22Rv1 (cell line): ENCODE measurements around the gene SLC25A13.

Experiments
- CTCF ChIP-seq: fragments of 450-650 bp; IDR thresholded peaks from 2 replicates; pipeline ENCODE4 v1.5.1; 2017; ENCODE audit warnings: mild to moderate bottlenecking
- ZFX ChIP-seq: fragments of 450-650 bp; IDR thresholded peaks from 2 replicates; pipeline ENCODE4 v1.6.1; 2017; ENCODE audit warnings: antibody characterized with exemption, borderline replicate concordance

DNA sequence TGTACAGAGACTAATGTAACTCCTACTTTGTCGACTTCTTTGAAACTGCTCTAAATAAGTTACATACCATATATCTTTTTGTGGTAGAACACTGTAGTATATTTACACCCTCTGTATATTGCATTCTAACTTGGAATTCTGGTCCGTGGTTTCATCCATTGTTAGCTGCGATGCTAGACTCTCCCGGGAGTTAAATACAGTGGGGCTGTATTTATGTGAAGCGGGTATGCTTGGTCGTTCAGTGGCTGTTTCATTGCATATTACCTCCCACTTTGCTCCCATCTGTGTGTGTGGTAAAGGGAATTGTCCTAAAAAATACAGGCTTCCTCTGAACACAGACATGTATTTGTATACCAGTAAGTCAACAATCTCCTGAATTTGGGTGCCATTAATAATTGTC, 231.1 kb downstream of the SLC25A13 start:
- TF ChIP-seq CTCF: no peak
- no peak for TF ChIP-seq ZFX
